ENCODE measurements around the gene FSTL3.
"Not testable (repeated sequence)": the region's sequence is repeated elsewhere in the genome, so short reads cannot be mapped to it uniquely, and the experiment has no call there.

The FSTL3 gene

GRCh38 chr19:711254-711653, 35.1 kb downstream of the FSTL3 start:
- DNase-seq, result no peak

DNA sequence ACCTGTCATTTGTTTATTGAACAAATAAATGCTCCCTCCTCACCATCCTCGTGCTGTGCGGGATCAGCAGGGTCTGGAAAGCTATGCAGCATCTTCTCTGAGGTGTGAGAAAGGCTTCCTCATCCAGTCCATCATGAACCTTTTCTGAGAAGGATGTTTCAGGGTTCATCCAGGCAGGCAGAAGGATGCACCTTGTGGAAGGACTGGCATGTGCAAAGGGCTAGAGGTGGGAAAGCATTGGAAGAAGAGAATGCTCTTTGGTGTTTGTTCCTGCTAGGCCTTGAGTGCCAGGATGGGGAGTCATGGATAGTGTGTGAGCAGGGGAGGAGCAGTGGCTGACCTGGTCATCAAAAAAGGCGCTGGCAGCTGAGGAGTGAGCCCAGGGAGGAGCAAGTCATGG, 39.2 kb downstream of the FSTL3 start:
- DNase-seq, result no peak

DNA sequence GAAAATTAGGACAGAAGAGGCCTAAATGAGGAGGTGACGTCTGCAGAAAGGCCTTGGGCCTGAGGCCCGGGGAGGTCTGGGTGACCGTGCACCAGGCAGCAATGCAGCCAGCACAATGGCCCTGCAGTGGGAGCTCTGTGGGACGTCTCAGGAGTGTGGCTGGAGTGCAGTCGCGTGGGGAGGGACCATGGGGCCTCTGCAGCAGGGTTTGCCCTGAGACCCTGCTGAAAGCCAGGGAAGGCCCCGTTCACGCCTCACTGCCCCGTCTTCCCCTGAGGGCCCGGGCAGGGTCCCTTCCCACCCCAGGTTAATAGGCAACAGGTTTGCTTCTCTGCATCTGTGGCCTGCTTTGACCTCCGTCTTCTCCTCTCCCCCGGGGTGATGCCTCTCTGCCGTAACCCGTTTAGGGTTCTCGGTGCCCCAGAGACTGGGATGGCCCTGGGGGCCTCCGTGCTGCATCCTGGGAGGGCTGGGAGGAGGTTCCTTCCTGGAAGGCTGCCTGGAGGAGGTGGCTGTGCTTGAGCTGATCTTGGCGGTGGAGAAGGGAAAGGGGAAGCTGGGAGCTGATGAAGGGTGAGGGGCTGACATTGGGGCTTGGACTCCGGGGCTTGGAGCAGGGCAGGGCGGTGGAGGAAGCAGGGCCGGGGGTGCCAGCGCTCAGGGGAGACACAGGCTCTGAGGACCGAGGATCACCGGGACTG, 42.2 kb downstream of the FSTL3 start:
- DNase-seq, result no peak

DNA sequence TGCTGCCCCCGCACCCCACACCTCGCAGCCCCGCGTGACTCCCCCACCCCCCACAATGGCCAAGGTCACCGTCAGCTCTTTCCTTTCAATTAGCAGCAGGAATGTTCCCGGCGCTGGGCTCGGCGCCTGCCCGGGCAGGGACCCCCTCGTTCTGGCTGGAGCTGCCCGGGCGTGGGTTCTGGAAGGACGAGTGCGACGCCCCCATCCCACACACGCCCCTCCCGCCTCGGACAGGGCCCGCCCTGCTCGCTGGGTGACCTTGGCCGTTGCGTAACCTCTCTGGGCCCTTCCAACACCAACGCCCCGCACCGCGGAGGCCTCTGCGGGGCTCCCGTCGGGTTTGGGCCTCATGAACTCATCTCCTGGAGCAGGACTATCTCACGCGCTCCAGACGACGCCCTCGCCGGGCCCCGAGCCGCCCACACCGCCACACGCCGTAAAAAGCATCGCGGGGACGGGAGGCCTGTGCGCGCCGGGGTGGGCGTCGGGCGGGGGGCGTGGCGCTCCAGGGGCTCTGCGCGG, 42.9 kb downstream of the FSTL3 start:
- no peak for DNase-seq

DNA sequence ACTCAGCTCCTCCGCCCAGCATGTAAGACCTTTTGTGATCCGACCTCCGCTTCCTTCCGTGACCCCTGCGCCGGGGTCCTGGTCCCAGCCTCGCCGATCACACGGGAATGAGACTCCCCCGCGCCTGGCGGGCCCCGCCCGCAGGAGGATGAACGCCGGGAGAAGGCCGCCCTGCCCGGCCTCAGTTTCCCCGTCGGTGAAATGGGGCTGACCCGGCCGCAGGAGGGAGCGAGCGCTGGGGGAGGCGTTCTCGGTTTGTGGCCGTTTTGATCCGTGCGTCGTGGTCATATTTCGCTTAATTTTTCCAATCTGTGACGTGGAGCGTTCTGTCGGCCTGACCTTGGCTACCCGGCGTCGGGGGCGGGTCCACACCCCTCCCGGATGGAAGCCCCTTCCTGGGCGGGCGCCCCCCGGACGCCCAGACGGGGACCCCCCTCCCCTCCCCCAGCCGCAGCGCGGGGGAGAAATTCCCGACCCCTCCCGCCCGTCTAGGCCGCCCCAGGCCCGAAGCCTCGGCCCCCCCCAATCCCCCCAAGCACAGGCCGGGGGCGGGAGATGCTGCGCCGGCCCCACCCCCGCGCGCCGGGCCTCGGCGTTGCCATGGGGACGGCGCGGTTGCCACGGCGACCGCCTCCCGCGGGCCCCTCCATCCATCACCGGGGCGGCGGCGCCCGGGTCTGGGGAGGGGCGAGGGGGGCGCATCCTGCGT, 43.6 kb downstream of the FSTL3 start:
- DNase-seq, result no peak

GRCh38 chr19:720345-721160, 44.4 kb downstream of the FSTL3 start:
- DNase-seq, result no peak

DNA sequence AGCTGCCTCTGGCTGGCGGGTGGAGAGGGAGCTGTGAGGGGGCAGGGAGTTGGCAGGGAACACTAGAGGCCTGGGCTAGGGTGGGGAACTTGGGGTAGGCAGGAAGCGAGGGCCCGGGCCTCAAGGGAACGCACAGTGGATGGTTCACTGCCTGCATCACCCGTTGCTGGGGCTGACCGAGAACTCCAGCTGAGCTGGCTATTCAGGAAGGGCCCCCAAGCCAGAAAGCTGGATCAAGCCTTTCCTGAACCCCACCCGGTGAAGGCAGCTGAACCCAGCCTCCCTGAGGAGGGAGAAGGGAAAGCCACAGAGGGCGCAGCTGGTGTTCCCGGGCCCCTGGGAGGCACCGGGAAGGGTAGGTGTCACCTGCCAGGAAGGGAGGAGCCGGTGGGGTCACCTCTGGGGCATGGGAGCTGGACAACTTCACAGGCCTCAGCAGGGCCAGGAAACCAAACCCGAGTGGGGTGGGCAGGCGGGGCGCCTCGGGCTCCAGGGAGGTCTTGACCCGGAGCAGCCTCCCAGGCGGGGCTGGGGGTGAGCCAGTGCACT, 46.4 kb downstream of the FSTL3 start:
- DNase-seq, result no peak

- no peak for DNase-seq
Observed at GRCh38 chr19:723247-723646, 47.1 kb downstream of the FSTL3 start.

GRCh38 chr19:723714-724113, 47.5 kb downstream of the FSTL3 start:
- no peak for DNase-seq

DNA sequence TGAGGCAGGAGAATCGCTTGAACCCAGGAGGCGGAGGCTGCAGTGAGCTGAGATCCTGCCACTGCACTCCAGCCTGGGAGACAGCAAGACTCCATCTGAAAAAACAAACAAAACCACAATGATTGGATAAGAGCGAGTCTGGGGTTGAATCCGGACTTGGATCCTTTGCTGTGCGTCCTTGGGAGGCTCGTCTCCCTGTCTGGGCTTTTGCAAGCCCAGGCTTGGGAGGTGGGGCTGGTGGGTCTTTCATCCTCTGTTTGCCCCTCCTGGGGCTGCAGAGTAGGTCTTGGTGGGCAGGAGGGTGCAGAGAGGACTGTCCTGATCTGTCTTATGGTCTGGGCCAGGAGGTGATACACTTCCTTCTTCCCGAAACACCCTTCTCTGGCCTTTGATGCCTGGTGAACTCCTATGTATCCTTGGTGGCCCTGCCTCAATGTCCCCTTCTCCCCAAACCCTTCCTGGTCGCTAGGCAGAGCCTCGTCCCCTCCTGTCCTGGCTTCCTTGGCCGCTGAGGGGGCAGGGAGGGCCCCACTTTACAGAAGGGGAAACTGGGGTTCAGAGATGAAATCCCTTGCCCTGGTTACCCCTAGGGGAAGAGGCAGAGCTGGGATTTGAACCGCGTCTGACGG, 49.4 kb downstream of the FSTL3 start:
- DNase-seq, result no peak

- DNase-seq, result no peak
Observed at GRCh38 chr19:726993-727956, 51.1 kb downstream of the FSTL3 start.

GRCh38 chr19:728011-728410, 51.8 kb downstream of the FSTL3 start:
- DNase-seq, result no peak

DNA sequence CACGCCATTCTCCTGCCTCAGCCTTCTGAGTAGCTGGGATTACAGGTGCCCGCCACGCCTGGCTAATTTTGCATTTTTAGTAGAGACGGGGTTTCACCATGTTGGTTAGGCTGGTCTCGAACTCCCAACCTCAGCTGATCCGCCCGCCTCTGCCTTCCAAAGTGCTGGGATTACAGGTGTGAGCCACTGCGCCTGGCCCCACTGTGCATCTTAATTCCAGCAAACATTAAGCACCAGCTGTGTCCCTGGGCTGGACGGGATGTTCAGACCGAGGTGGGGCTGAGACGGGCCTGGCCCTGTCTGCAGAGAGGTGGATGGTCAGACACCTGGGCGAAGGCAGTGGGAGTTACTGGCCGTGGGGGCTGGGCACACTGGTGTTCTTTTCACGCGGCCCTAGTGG, 53.4 kb downstream of the FSTL3 start:
- DNase-seq, result not testable (repeated sequence)

- DNase-seq, result no peak
Observed at GRCh38 chr19:729965-730668, 53.9 kb downstream of the FSTL3 start.

DNA sequence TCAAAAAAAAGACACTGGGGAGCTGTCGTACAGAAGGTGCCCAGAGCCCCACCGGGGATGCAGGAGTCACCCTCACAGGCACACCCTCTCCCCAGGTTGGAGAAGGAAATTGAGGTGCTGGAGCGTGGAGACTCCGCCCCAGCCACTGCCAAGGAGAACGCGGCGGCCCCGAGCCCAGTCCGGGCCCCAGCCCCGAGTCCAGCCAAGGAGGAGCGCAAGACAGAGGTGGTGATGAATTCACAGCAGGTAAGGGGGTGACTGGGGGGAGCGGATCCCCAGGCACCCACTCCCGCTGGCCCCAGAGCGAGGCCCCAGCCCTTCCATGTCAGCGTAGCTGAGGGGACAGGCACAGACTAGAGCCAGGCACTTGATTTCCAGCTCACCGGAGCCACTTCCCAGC, 54.8 kb downstream of the FSTL3 start:
- no peak for DNase-seq

GRCh38 chr19:732148-733069, 56.2 kb downstream of the FSTL3 start:
- no peak for DNase-seq
